Keratinocyte (primary cell): ENCODE results near the gene TCF7L2.

Experiments
- CTCF ChIP-seq, 3 experiments: IDR thresholded peaks in 1 of 3; conservative IDR thresholded peaks in 1 of 3; optimal IDR thresholded peaks in 1 of 3; 2 replicates in 2 of 3; 3 replicates in 1 of 3; pipeline versions ENCODE3 to v1.5.1; 2011; ENCODE audit warnings: low read length in 3 of 3, mild to moderate bottlenecking in 3 of 3, moderate library complexity in 2 of 3, control low read depth in 1 of 3, inconsistent platforms in 1 of 3; ENCODE audit not compliant: insufficient read depth in 2 of 3; ENCODE audit errors: extremely low read depth in 1 of 3
- EZH2 ChIP-seq: IDR thresholded peaks from one replicate; pipeline ENCODE4 v1.6.1; 2012; ENCODE audit warnings: inconsistent platforms, mild to moderate bottlenecking, low read length, moderate library complexity

GRCh38 chr10:112980937-112981336, 30.9 kb downstream of the TCF7L2 start:
- no peak for TF ChIP-seq CTCF (optimal IDR thresholded peaks at IDR 0.05 in 1 of 3, IDR thresholded peaks at IDR 0.05 in 1 of 3, conservative IDR thresholded peaks at IDR 0.05 in 1 of 3; ENCODE audit: extremely low read depth in 1 of 3, insufficient read depth in 2 of 3, low read length in 3 of 3)
- TF ChIP-seq EZH2: no peak
